Cardiac fibroblast (primary cell): ENCODE results near the gene STAT1.

Source experiments
- DNase-seq, 2 donors: peaks; one replicate each; pipeline versions ENCODE4 v3.0.0 to v3.0.0-alpha.2; 2010; ENCODE audit warnings: low read depth in 2 of 2
- H3K4me3 ChIP-seq, 2 donors: replicated peaks in 1 of 2; 1 replicate in 1 of 2; 2 replicates in 1 of 2; pipeline ENCODE4 v1.5.1; 2011; ENCODE audit warnings: low read depth in 2 of 2, low read length in 2 of 2, mild to moderate bottlenecking in 2 of 2, moderate library complexity in 1 of 2
- TF ChIP-seq, protein P1 (sequence below): IDR thresholded peaks from one replicate; pipeline ENCODE4 v1.5.1; 2011; ENCODE audit warnings: low read depth, mild to moderate bottlenecking, low read length, inconsistent platforms

Gene STAT1

DNA sequence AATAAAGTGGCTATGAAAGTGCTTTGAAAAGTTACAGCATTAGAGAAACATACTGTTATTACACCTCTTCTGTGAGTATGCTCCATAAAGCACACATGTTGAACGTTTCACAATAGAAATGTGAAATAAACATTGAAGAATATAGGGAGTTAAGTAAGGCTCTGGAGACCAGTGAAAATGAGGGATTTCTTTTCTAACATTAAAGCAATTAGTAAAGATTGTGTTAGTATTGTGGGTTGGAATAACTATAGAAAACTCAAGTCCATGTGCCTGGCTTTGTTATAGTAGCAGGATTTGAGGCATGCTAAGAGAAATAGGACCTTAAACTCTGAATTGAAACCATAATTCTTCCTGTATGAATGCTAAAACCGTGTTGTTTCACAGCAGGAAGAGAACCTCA lies 70.3 kb downstream of the STAT1 start:
- no peak overlapping the region for H3K4me3 ChIP-seq
- TF ChIP-seq, protein P1, sequence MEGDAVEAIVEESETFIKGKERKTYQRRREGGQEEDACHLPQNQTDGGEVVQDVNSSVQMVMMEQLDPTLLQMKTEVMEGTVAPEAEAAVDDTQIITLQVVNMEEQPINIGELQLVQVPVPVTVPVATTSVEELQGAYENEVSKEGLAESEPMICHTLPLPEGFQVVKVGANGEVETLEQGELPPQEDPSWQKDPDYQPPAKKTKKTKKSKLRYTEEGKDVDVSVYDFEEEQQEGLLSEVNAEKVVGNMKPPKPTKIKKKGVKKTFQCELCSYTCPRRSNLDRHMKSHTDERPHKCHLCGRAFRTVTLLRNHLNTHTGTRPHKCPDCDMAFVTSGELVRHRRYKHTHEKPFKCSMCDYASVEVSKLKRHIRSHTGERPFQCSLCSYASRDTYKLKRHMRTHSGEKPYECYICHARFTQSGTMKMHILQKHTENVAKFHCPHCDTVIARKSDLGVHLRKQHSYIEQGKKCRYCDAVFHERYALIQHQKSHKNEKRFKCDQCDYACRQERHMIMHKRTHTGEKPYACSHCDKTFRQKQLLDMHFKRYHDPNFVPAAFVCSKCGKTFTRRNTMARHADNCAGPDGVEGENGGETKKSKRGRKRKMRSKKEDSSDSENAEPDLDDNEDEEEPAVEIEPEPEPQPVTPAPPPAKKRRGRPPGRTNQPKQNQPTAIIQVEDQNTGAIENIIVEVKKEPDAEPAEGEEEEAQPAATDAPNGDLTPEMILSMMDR: no peak
- DNase-seq: no peak

- no peak overlapping the region for H3K4me3 ChIP-seq
- TF ChIP-seq, protein P1: no peak
- DNase-seq: no peak
Observed at GRCh38 chr2:190942697-190943096, 71.3 kb downstream of the STAT1 start.

DNA sequence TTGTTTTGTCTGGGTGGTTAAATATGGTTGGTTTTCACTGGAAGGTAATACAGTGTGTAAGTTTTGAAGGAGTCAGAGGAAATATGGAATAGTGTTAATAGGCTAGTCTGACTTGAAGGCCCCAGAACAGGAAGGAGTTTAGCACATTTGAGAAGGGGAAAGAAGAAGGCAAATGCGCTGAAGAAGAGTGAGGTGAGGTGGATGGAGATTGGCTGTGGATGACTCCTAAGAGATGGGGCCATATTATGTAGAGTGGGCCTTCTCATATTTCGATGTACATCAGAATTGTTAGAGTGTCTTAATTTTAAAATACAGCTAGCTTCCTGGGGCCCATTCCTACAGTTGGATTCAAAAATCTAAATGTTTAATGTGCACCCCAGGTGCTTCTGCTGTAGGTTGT lies 72.4 kb downstream of the STAT1 start:
- H3K4me3 ChIP-seq: no peak overlapping the region
- DNase-seq: no peak
- TF ChIP-seq, protein P1: no peak

DNA sequence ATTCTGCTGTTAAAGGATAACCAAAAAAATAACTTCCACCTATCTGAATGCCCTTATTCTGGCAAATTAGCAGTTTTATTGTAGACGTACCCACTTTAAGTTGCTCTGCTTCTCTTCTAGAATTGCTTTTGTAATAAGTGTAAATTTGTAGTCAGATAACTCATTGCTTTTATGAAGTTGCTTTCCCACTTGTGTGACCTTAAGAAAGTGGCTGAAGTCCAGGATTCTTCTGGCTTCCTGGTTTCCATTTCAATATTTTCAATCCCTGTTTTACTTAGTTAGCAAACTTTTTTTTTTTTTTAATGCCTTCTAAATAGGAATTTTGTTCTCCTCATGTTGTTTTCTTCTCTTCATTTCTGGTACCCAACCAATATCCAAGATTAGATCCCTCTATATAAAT lies 73.5 kb downstream of the STAT1 start:
- peak in 1 of 2 donors; percentile 68 for DNase-seq
- TF ChIP-seq, protein P1: no peak
- no peak overlapping the region for H3K4me3 ChIP-seq

DNA sequence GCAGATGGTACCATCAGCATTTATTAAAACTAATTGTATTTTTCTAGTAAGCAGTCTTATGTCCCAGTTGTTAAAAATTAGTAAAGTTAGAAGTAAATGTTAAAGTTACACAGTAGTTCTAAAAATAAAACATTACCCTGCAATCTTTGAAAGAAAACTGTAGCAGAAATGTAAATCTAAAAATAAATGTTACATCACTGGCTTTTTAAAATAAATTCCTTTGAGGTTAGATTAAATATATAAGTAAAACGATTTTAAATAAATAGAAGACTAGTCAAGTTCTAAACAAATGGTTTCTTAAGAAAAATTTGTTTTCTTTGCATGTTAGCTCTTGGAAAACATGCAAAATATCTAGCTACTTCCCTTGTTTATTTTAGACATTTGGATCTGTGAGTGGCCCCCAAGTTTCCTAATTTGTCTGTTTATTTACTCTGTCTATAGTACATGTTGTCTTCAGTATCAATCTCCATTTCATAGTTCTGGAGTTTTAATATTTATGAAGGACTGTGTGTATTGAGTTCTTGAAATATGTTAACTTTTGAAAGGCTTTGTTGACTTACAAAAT lies 75.1 kb downstream of the STAT1 start:
- DNase-seq: no peak
- no peak overlapping the region for H3K4me3 ChIP-seq
- TF ChIP-seq, protein P1: no peak

- DNase-seq: no peak
- TF ChIP-seq, protein P1: no peak
Observed at GRCh38 chr2:190935054-190935453, 78.9 kb downstream of the STAT1 start.

GRCh38 chr2:190933361-190933760 lies 80.6 kb downstream of the STAT1 start:
- DNase-seq: no peak
- H3K4me3 ChIP-seq: no peak overlapping the region
- TF ChIP-seq, protein P1: no peak

More at GRCh38 chr2:190935054-190935453, 78.9 kb downstream of the STAT1 start:
- no peak overlapping the region for H3K4me3 ChIP-seq
